Ishikawa (cell line): ENCODE data around the gene KLHDC10.

Experiments
- CEBPB ChIP-seq: IDR thresholded peaks from 2 replicates; pipeline ENCODE4 v1.6.1; 2012
- EP300 ChIP-seq: IDR thresholded peaks from 2 replicates; pipeline ENCODE4 v1.6.1; 2012; ENCODE audit warnings: borderline replicate concordance
- FOXM1 ChIP-seq: IDR thresholded peaks from 2 replicates; pipeline ENCODE4 v1.6.1; 2012; ENCODE audit warnings: low read depth, borderline replicate concordance
- REST ChIP-seq: IDR thresholded peaks from 2 replicates; pipeline ENCODE4 v1.6.1; 2012; ENCODE audit warnings: low read depth, mild to moderate bottlenecking
- TCF12 ChIP-seq: IDR thresholded peaks from 2 replicates; pipeline ENCODE4 v1.6.1; 2012; ENCODE audit warnings: low read depth
- TF ChIP-seq, protein P1 (sequence below): IDR thresholded peaks from 2 replicates; pipeline ENCODE4 v1.6.1; 2012

DNA sequence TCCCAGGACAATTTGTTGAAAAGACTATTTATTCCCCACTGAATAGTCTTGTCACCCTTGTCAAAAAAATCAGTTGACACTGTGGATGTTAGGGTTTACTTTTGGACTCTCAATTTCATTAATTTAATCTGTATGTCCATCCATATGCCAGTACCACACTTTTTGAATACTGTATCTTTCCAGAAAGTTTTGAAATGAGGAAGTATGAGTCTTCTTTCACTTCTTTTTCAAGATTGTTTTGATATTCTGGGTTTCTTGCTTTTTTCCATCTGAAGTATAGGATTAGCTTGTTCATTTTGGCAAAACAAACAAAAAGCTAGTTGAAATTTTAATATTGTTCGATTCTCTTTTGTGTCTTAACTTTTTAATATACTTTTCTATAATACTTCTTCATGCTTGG is 21.7 kb downstream of the KLHDC10 start:
- TF ChIP-seq, protein P1, sequence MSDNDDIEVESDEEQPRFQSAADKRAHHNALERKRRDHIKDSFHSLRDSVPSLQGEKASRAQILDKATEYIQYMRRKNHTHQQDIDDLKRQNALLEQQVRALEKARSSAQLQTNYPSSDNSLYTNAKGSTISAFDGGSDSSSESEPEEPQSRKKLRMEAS, result no peak
- TF ChIP-seq FOXM1, result no peak
- TF ChIP-seq REST, result no peak
- TF ChIP-seq TCF12, result no peak
- TF ChIP-seq CEBPB, result no peak
- TF ChIP-seq EP300, result no peak
